ENCODE data around the gene TBL1X. TPM values are rescaled to one million over a fixed set of nuclear protein-coding genes. Genes with fewer than 3 reads are reported as not detected.

The TBL1X gene
- polyA plus RNA-seq, 1 experiment: 24.9 TPM

DNA sequence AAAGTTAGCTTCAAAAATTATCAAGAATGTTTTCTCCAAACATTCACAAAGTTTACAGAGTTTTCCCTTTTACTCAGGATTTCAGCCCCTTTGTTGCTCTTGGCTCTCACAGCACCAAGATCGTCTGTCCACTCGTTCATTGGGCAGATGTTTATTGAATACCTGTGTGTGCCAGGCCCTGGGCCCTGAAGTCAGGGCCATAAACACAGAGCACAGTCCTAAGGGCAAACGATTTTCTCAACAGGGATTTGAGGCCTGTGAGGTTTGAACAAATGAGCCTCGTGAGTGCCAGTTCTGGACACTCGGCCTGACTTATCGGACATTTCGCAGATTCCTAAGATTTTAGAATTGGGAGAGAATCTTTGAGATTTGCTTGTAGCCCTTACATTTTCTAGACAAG is 142.1 kb downstream of the TBL1X start:
- POLR2A ChIA-PET: no interaction called here
- TF ChIP-seq, protein P1, sequence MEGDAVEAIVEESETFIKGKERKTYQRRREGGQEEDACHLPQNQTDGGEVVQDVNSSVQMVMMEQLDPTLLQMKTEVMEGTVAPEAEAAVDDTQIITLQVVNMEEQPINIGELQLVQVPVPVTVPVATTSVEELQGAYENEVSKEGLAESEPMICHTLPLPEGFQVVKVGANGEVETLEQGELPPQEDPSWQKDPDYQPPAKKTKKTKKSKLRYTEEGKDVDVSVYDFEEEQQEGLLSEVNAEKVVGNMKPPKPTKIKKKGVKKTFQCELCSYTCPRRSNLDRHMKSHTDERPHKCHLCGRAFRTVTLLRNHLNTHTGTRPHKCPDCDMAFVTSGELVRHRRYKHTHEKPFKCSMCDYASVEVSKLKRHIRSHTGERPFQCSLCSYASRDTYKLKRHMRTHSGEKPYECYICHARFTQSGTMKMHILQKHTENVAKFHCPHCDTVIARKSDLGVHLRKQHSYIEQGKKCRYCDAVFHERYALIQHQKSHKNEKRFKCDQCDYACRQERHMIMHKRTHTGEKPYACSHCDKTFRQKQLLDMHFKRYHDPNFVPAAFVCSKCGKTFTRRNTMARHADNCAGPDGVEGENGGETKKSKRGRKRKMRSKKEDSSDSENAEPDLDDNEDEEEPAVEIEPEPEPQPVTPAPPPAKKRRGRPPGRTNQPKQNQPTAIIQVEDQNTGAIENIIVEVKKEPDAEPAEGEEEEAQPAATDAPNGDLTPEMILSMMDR (IDR thresholded peaks at IDR 0.05; ENCODE audit: low read depth, low read length): no peak
- H3K27me3 ChIP-seq (ENCODE audit: control insufficient read depth, insufficient read depth, low read length): no peaks in the 10 kb centered on the region
- H3K4me3 ChIP-seq (ENCODE audit: low read depth, low read length): no peak overlapping the region
- DNase-seq (ENCODE audit: low read depth, low spot score): no peak
- no peak overlapping the region for H3K27ac ChIP-seq (ENCODE audit: low read depth, low read length)
- no peaks in the 10 kb centered on the region; the same call in 1 of the 2 replicates for H3K9me3 ChIP-seq (ENCODE audit: control insufficient read depth, insufficient read depth, low read length)
- CTCF ChIA-PET: no interaction called here

DNA sequence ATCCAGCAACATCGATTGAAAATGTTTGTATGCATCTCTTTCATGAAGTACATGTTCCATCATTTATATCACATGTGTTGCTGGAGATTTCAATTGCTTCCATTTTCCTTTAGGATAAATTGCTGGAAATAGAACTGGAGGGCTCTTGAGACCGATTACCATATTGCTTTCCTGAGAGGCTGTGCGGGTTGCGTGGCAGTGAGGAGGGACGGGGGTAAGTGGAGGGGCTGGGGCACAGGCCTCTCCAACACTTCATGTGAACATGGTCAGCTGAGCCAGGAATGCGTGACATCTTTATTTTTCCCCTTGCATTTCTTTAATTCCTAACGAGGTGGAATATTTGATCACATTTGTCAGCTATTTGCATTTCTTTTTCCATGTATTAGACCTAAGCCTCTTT is 144.6 kb downstream of the TBL1X start:
- ChIA-PET POLR2A (no interaction called here), CTCF (no interaction called here)
- Histone ChIP-seq H3K27ac (ENCODE audit: low read depth, low read length) (no peak overlapping the region), H3K27me3 (ENCODE audit: control insufficient read depth, insufficient read depth, low read length) (no peaks in the 10 kb centered on the region), H3K4me3 (ENCODE audit: low read depth, low read length) (no peak overlapping the region), H3K9me3 (ENCODE audit: control insufficient read depth, insufficient read depth, low read length) (no peaks in the 10 kb centered on the region; the same call in 1 of the 2 replicates)
- TF ChIP-seq, protein P1 (IDR thresholded peaks at IDR 0.05; ENCODE audit: low read depth, low read length): no peak
- no peak for DNase-seq (ENCODE audit: low read depth, low spot score)

DNA sequence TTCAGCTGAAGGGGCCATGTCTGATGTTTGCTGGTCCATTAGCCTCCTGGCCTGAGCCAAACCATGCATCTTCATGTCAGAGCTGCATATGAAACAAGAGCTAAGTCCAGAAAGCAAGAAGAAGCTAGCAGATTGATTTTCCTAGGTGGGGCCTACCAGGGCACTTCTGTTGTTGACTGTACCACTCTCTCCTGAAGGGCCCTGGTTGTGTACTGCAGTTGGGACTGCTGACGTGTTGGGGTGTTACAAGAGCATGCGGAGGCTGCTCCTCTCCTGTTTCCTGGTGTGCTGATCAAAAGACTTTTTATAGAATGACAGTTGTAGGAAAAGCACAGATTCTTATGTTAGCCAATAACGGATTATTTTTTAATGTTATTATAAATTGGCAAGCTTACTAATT is 145.1 kb downstream of the TBL1X start:
- Histone ChIP-seq H3K4me3 (ENCODE audit: low read depth, low read length) (no peak overlapping the region), H3K27me3 (ENCODE audit: control insufficient read depth, insufficient read depth, low read length) (no peaks in the 10 kb centered on the region), H3K9me3 (ENCODE audit: control insufficient read depth, insufficient read depth, low read length) (no peaks in the 10 kb centered on the region), H3K27ac (ENCODE audit: low read depth, low read length) (no peak overlapping the region)
- POLR2A ChIA-PET: no interaction called here
- DNase-seq (ENCODE audit: low read depth, low spot score): no peak
- TF ChIP-seq, protein P1 (IDR thresholded peaks at IDR 0.05; ENCODE audit: low read depth, low read length): no peak
- CTCF ChIA-PET: no interaction called here

DNA sequence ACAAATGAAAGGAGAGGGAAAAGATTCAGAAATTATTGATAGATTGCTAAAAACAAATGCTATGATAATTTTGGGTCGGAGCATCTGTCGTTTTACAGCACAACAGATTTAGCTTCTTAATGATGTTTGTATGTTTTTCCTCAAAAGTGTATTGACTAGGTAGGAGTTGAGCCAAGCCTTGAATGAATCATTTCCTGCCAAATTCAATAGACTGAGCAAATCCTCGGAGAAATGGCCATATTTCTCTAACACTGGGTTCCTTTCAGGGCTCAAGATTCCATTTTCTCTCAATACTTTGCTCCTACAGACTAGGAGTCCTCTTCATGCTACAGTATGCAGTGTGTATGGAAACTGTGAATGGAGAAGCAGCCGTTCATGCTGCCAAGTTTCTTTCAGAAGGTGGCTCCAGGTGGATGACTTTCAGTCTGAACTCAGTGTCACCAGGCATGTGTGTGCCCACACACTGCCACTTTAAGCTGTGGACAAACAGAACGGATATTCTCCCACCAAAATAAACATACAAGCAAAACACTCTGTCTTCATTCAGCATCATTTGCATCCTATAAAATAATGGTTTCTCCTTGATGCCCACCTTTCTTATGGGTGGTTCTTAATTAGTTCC is 146.0 kb downstream of the TBL1X start:
- TF ChIP-seq, protein P1 (IDR thresholded peaks at IDR 0.05; ENCODE audit: low read depth, low read length): no peak
- Histone ChIP-seq H3K27me3 (ENCODE audit: control insufficient read depth, insufficient read depth, low read length) (no peaks in the 10 kb centered on the region), H3K9me3 (ENCODE audit: control insufficient read depth, insufficient read depth, low read length) (no peaks in the 10 kb centered on the region), H3K27ac (ENCODE audit: low read depth, low read length) (no peak overlapping the region), H3K4me3 (ENCODE audit: low read depth, low read length) (no peak overlapping the region)
- ChIA-PET POLR2A (no interaction called here), CTCF (no interaction called here)
- no peak for DNase-seq (ENCODE audit: low read depth, low spot score)

DNA sequence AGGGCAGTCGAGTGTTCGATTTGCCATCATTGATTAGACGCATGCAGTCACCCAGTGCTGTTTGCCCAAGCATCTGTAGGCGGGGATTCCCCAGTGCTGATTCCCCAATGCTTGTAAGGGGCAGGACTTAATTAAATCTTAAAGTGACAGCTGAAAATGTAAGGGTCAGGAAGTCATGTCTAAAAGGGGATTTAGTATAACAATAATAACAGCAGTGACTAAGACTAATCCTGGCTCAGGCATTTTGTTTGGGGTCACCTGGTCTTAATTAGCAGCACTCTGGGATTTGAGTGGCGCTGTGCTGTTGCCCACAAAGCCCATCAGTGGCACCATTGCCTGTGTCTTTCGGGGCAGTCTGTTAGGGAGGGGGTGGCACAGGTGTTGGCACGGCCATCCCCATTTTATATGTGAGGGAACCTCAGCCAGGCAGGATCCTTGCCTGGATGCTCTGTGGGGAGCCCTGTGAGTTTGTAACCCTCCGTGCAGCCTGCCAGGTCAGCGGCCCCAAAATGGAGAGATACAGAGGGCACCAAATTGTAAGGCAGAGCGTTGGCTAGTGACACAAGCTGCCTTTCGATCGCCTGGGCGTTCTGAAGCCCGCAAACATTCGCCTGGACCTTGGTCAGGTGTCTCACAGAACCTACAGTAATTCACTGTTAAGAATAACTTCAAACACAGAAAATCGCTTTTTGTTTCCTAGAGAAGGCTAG is 146.7 kb downstream of the TBL1X start:
- CTCF ChIA-PET: no interaction called here
- no peak for DNase-seq (ENCODE audit: low read depth, low spot score)
- Histone ChIP-seq H3K4me3 (ENCODE audit: low read depth, low read length) (no peak overlapping the region), H3K27ac (ENCODE audit: low read depth, low read length) (no peak overlapping the region), H3K9me3 (ENCODE audit: control insufficient read depth, insufficient read depth, low read length) (no peaks in the 10 kb centered on the region), H3K27me3 (ENCODE audit: control insufficient read depth, insufficient read depth, low read length) (no peaks in the 10 kb centered on the region)
- POLR2A ChIA-PET: no interaction called here
- TF ChIP-seq, protein P1 (IDR thresholded peaks at IDR 0.05; ENCODE audit: low read depth, low read length): no peak

Measured in AG04450 (cell line).